AG10803 (cell line): ENCODE measurements around the gene MKLN1.
A peak's percentile ranks its signal among the peaks of the same experiment; 100 is the strongest.

Experiments
- DNase-seq: peaks from one replicate; pipeline ENCODE4 v3.0.0; 2010; ENCODE audit warnings: low read depth
- H3K4me3 ChIP-seq: 2 replicates; pipeline ENCODE4 v1.5.1; 2011; ENCODE audit warnings: mild to moderate bottlenecking, low read length, control low read depth
- CTCF ChIP-seq: conservative IDR thresholded peaks from 2 replicates; pipeline ENCODE4 v1.5.1; 2011; ENCODE audit warnings: mild to moderate bottlenecking, low read length, control low read depth, inconsistent platforms

Gene MKLN1

GRCh38 chr7:131544449-131545301 lies 217.0 kb downstream of the MKLN1 start:
- TF ChIP-seq CTCF, result peak; percentile 49
- peak; percentile 58 for DNase-seq

GRCh38 chr7:131546126-131546525 lies 218.4 kb downstream of the MKLN1 start:
- DNase-seq, result peak; percentile 40
- TF ChIP-seq CTCF, result no peak

More at GRCh38 chr7:131544449-131545301, 217.0 kb downstream of the MKLN1 start:
- H3K4me3 ChIP-seq, result no peak overlapping the region

More at GRCh38 chr7:131546126-131546525, 218.4 kb downstream of the MKLN1 start:
- peak overlapping the region; percentile 35 for H3K4me3 ChIP-seq
